HEK293 (cell line): ENCODE data around the gene JUND.

Source experiments
- CTCF ChIA-PET: fragments of 350-600 bp; formaldehyde crosslinking; extraction: SDS; loops from one replicate; lab custom pipeline; 2021; ENCODE audit warnings: antibody characterized with exemption; lab: Yijun Ruan, JAX
- POLR2A ChIA-PET: fragments of 300-600 bp; formaldehyde crosslinking; extraction: SDS; loops from one replicate; lab custom pipeline; 2020; ENCODE audit warnings: antibody characterized with exemption, inconsistent platforms; lab: Yijun Ruan, JAX
- H3K27ac ChIP-seq: fragments of 200-500 bp; sonication (Bioruptor generic); 2 replicates; pipeline ENCODE4 v1.5.1; 2014; ENCODE audit warnings: low read depth, low read length, control low read depth, inconsistent platforms; ENCODE audit errors: extremely low read depth
- H3K36me3 ChIP-seq, 2 experiments: fragments of 200-500 bp in 1 of 2; sonication (Bioruptor generic) in 1 of 2; 1 replicate in 1 of 2; 2 replicates in 1 of 2; pipeline ENCODE4 v1.5.1; 2014 to 2017; ENCODE audit warnings: inconsistent platforms in 2 of 2, low read length in 2 of 2; ENCODE audit not compliant: control insufficient read depth in 2 of 2, insufficient read depth in 1 of 2
- H3K4me1 ChIP-seq: fragments of 200-500 bp; sonication (Bioruptor generic); 2 replicates; pipeline ENCODE4 v1.5.1; 2014; ENCODE audit warnings: mild to moderate bottlenecking, low read length, inconsistent platforms; ENCODE audit not compliant: control insufficient read depth, insufficient read depth
- H3K4me3 ChIP-seq: 2 replicates; pipeline ENCODE4 v1.5.1; 2011; ENCODE audit warnings: low read depth, mild to moderate bottlenecking, control low read depth, low read length, moderate library complexity
- H3K9me3 ChIP-seq: fragments of 200-500 bp; sonication (Bioruptor generic); 2 replicates; pipeline ENCODE4 v1.5.1; 2014; ENCODE audit warnings: low read depth, low read length, inconsistent platforms; ENCODE audit not compliant: control insufficient read depth, insufficient read depth
- BCL11B ChIP-seq: fragments of 450-650 bp; formaldehyde crosslinking; IDR thresholded peaks from 2 replicates; pipeline ENCODE4 v1.5.1; 2016; ENCODE audit warnings: low read depth, missing biosample characterization, missing genetic modification characterization
- GFI1B ChIP-seq: fragments of 450-650 bp; formaldehyde crosslinking; IDR thresholded peaks from 2 replicates; pipeline ENCODE4 v1.5.1; 2016; ENCODE audit warnings: missing biosample characterization, missing genetic modification characterization
- GLI2 ChIP-seq: fragments of 450-650 bp; formaldehyde crosslinking; IDR thresholded peaks from 2 replicates; pipeline ENCODE4; 2017; ENCODE audit warnings: missing biosample characterization, missing genetic modification characterization, low read depth, borderline replicate concordance
- HOXA7 ChIP-seq: sonication (generic); formaldehyde crosslinking; IDR thresholded peaks from 2 replicates; pipeline ENCODE4 v1.8.1; 2022; ENCODE audit warnings: missing genetic modification reagents, borderline replicate concordance
- IKZF3 ChIP-seq: fragments of 450-650 bp; IDR thresholded peaks from 2 replicates; pipeline ENCODE4 v1.5.0; 2018; ENCODE audit warnings: missing biosample characterization, mild to moderate bottlenecking, missing genetic modification characterization, moderate library complexity
- KLF9 ChIP-seq: fragments of 450-650 bp; formaldehyde crosslinking; IDR thresholded peaks from 2 replicates; pipeline ENCODE4 v1.5.1; 2016; ENCODE audit warnings: missing biosample characterization, missing genetic modification characterization, low read depth
- MZF1 ChIP-seq: fragments of 450-650 bp; formaldehyde crosslinking; IDR thresholded peaks from 2 replicates; pipeline ENCODE4 v1.5.1; 2017; ENCODE audit warnings: missing biosample characterization, missing genetic modification characterization, borderline replicate concordance
- SETDB1 ChIP-seq: IDR thresholded peaks from one replicate; pipeline ENCODE4 v1.6.1; 2017; ENCODE audit warnings: mild to moderate bottlenecking, low read length, moderate library complexity, mixed read lengths; ENCODE audit not compliant: insufficient read length
- SP3 ChIP-seq: fragments of 450-650 bp; formaldehyde crosslinking; IDR thresholded peaks from 2 replicates; pipeline ENCODE4 v1.5.1; 2016; ENCODE audit warnings: missing biosample characterization, missing genetic modification characterization
- YY1 ChIP-seq: fragments of 450-650 bp; formaldehyde crosslinking; IDR thresholded peaks from 2 replicates; pipeline ENCODE4 v1.5.1; 2018; ENCODE audit warnings: missing biosample characterization, missing genetic modification characterization
- ZEB2 ChIP-seq: fragments of 450-650 bp; formaldehyde crosslinking; IDR thresholded peaks from 2 replicates; pipeline ENCODE4 v1.5.1; 2016; ENCODE audit warnings: missing biosample characterization, missing genetic modification characterization
- ZNF114 ChIP-seq: fragments of 450-650 bp; formaldehyde crosslinking; IDR thresholded peaks from 2 replicates; pipeline ENCODE4 v1.5.0; 2017; ENCODE audit warnings: missing biosample characterization, missing genetic modification characterization
- ZNF155 ChIP-seq: fragments of 450-650 bp; formaldehyde crosslinking; IDR thresholded peaks from 2 replicates; pipeline ENCODE4 v1.5.1; 2016; ENCODE audit warnings: missing biosample characterization, missing genetic modification characterization
- ZNF292 ChIP-seq: fragments of 450-650 bp; formaldehyde crosslinking; IDR thresholded peaks from 2 replicates; pipeline ENCODE4 v1.5.1; 2016; ENCODE audit warnings: low read depth, missing biosample characterization, missing genetic modification characterization, borderline replicate concordance
- ZNF37A ChIP-seq: fragments of 450-650 bp; IDR thresholded peaks from 2 replicates; pipeline ENCODE4 v1.5.1; 2018; ENCODE audit warnings: missing biosample characterization, missing genetic modification characterization
- ZNF510 ChIP-seq: fragments of 450-650 bp; formaldehyde crosslinking; IDR thresholded peaks from 2 replicates; pipeline ENCODE4 v1.5.1; 2018; ENCODE audit warnings: mild to moderate bottlenecking, missing genetic modification characterization, missing biosample characterization; ENCODE audit not compliant: insufficient replicate concordance
- ZNF514 ChIP-seq: fragments of 450-650 bp; formaldehyde crosslinking; IDR thresholded peaks from 2 replicates; pipeline ENCODE4 v1.5.1; 2016; ENCODE audit warnings: missing biosample characterization, missing genetic modification characterization
- ZNF544 ChIP-seq: fragments of 450-650 bp; formaldehyde crosslinking; IDR thresholded peaks from 2 replicates; pipeline ENCODE4 v1.5.0; 2017; ENCODE audit warnings: missing biosample characterization, missing genetic modification characterization
- ZNF626 ChIP-seq: fragments of 450-650 bp; sonication (Bioruptor Pico); formaldehyde crosslinking; IDR thresholded peaks from 2 replicates; pipeline ENCODE4 v1.5.1; 2018; ENCODE audit warnings: missing biosample characterization, missing genetic modification characterization, inconsistent platforms
- ZNF664 ChIP-seq: fragments of 450-650 bp; formaldehyde crosslinking; IDR thresholded peaks from 2 replicates; pipeline ENCODE4 v1.5.1; 2016; ENCODE audit warnings: missing biosample characterization, missing genetic modification characterization
- ZNF785 ChIP-seq: fragments of 450-650 bp; formaldehyde crosslinking; IDR thresholded peaks from 2 replicates; pipeline ENCODE4 v1.5.1; 2016; ENCODE audit warnings: missing biosample characterization, missing genetic modification characterization
- TF ChIP-seq, protein P1 (sequence below): fragments of 450-650 bp; formaldehyde crosslinking; IDR thresholded peaks from 2 replicates; pipeline ENCODE4 v1.5.1; 2016; ENCODE audit warnings: missing biosample characterization, missing genetic modification characterization
- TF ChIP-seq, protein P2 (sequence below): sonication (generic); formaldehyde crosslinking; IDR thresholded peaks from 2 replicates; pipeline ENCODE4 v1.8.1; 2022; ENCODE audit warnings: mild to moderate bottlenecking, moderate library complexity, missing genetic modification reagents

JUND gene

DNA sequence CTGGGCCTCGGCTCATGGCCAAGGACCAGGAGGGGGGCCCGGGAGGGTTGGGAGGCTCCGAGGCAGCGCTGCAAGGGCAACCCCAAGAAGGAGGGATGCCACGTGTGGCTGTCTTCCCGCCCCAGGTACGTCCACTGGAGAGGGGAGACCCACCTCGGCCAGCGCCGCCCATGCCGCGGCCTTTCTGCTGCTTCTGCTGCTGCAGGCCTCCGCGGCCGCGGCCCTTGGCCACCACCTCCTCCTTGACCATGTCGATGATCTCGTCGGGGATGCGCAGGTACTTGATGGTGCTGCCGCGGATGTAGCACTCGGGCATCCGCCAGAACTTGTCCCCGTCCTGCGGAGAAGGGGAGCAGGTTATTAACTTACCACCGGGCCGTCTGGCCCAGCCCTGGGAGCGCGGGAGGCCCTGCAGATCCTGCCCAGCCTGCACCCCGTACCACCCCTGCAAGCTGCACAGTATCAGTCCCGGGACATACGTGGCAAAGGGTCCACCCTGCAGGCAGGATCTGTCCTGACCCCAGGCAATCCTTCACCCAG is 28.2 kb upstream of the JUND start:
- Histone ChIP-seq H3K27ac (no peak overlapping the region), H3K9me3 (no peaks in the 10 kb centered on the region), H3K36me3 (peaks cover 10 to 84% of the 10 kb centered on the region in 2 experiments; a peak in 2 of 3 replicates), H3K4me1 (0 out of 2 replicates have a peak, but pooled peaks cover 4% of the 10 kb centered on the region), H3K4me3 (no peak overlapping the region)
- ChIA-PET POLR2A (interaction anchor here (1.7 to 1.9 kb wide), 2 partner anchors 28 to 29 kb away, joined by 7 to 10 read pairs; partner anchors contain the start of gene JUND), CTCF (interaction anchor here (1.4 kb wide), 1 partner anchor 30 kb away, joined by 6 read pairs; no protein-coding TSS in a partner anchor)
- TF ChIP-seq ZNF510 (tag by site-specific recombination) (no peak), MZF1 (no peak), KLF9 (tag by site-specific recombination) (peak; percentile 35; the same call in 1 of the 2 replicates), IKZF3 (no peak), SP3 (tag by site-specific recombination) (no peak), ZEB2 (tag by site-specific recombination) (no peak), ZNF37A (tag by site-specific recombination) (no peak)
- TF ChIP-seq, protein P1, sequence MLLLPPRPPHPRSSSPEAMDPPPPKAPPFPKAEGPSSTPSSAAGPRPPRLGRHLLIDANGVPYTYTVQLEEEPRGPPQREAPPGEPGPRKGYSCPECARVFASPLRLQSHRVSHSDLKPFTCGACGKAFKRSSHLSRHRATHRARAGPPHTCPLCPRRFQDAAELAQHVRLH (tag by site-specific recombination): no peak

DNA sequence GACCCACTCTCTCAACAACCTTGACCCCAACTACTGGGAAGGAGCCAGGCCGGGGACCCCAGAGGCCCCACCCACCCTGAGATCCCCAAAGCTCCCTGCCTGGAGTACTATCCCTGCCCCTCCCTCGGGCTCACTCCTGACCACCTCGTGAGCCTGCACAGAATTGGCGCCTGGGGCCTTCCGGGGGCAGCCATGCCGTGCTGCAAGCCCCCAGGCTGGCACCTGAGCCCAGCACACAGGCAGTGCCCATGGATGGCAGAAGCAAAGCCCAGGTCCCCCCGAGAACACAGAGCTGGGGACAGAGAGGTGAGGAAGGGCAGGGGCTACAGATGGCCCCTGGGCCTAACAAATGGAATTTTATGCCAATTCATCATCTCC is 27.5 kb upstream of the JUND start:
- no peak for TF ChIP-seq YY1
- TF ChIP-seq, protein P2, sequence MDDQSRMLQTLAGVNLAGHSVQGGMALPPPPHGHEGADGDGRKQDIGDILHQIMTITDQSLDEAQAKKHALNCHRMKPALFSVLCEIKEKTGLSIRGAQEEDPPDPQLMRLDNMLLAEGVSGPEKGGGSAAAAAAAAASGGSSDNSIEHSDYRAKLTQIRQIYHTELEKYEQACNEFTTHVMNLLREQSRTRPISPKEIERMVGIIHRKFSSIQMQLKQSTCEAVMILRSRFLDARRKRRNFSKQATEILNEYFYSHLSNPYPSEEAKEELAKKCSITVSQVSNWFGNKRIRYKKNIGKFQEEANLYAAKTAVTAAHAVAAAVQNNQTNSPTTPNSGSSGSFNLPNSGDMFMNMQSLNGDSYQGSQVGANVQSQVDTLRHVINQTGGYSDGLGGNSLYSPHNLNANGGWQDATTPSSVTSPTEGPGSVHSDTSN (CRISPR knock-in tag): no peak
- TF ChIP-seq GLI2 (tag by site-specific recombination): no peak
- TF ChIP-seq ZNF155 (tag by site-specific recombination): no peak
- TF ChIP-seq ZNF292 (tag by site-specific recombination): no peak
- no peak for TF ChIP-seq HOXA7 (CRISPR knock-in tag)
- TF ChIP-seq ZNF544 (tag by site-specific recombination): no peak
- TF ChIP-seq ZNF664 (tag by site-specific recombination): no peak
- no peak for TF ChIP-seq ZNF514 (tag by site-specific recombination)
- TF ChIP-seq ZNF626 (tag by site-specific recombination): no peak
- no peak for TF ChIP-seq ZNF114 (tag by site-specific recombination)
- TF ChIP-seq GFI1B (tag by site-specific recombination): no peak
- TF ChIP-seq SETDB1: no peak
- no peak for TF ChIP-seq ZNF785 (tag by site-specific recombination)
- no peak for TF ChIP-seq BCL11B (tag by site-specific recombination)
- POLR2A ChIA-PET: interaction anchor here (1.7 kb wide), 1 partner anchor 28 kb away, joined by 7 read pairs; the partner anchor contains the start of gene JUND
- Histone ChIP-seq H3K36me3 (peaks cover 10 to 79% of the 10 kb centered on the region in 2 experiments; a peak in 2 of 3 replicates), H3K4me3 (no peak overlapping the region), H3K27ac (no peak overlapping the region), H3K4me1 (peaks cover 5% of the 10 kb centered on the region; the same call in 1 of the 2 replicates), H3K9me3 (no peaks in the 10 kb centered on the region)
- CTCF ChIA-PET: interaction anchor here (1.4 kb wide), 1 partner anchor 30 kb away, joined by 6 read pairs; no protein-coding TSS in a partner anchor
